Activated T-cell treated with anti-CD3 and anti-CD28 coated beads, Interleukin-2, amount 50 U/mL, for 24 hours (primary cell): ENCODE measurements around the gene ANP32D.
"Not testable (repeated sequence)": the region's sequence is repeated elsewhere in the genome, so short reads cannot be mapped to it uniquely, and the experiment has no call there.

ENCODE experiments used
- DNase-seq: peaks from one replicate; pipeline ENCODE4 v3.0.0-alpha.2; 2020
- H3K27ac Mint-ChIP-seq: 2 replicates; pipeline ENCODE4 v1.8.0; 2020; ENCODE audit warnings: mild to moderate bottlenecking, mixed read lengths
- H3K27me3 Mint-ChIP-seq: 2 replicates; pipeline ENCODE4 v1.8.0; 2020; ENCODE audit warnings: mixed read lengths
- H3K36me3 Mint-ChIP-seq: 2 replicates; pipeline ENCODE4 v1.8.0; 2020; ENCODE audit warnings: low read depth, mixed read lengths
- H3K4me1 Mint-ChIP-seq: 2 replicates; pipeline ENCODE4 v1.8.0; 2020; ENCODE audit warnings: low read depth, mixed read lengths
- H3K4me3 Mint-ChIP-seq: 2 replicates; pipeline ENCODE4 v1.8.0; 2020; ENCODE audit warnings: mild to moderate bottlenecking, moderate library complexity, mixed read lengths
- H3K9me3 Mint-ChIP-seq: 2 replicates; pipeline ENCODE4 v1.8.0; 2020; ENCODE audit warnings: mixed read lengths

Gene ANP32D

DNA sequence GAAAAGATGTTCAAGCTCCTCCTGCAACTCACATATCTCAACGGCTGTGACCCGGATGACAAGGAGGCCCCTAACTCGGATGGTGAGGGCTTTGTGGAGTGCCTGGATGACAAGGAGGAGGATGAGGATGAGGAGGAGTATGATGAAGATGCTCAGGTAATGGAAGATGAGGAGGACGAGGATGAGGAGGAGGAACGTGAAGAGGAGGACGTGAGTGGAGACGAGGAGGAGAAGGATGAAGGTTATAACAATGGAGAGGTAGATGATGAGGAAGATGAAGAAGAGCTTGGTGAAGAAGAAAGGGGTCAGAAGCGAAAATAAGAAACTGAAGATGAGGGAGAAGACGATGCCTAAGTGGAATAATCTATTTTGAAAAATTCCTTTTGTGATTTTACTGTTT is 702 bp downstream of the ANP32D start:
- Mint-ChIP-seq H3K27me3 (peaks cover 44% of the 10 kb centered on the region), H3K4me3 (no peak overlapping the region), H3K27ac (no peak overlapping the region), H3K36me3 (no peaks in the 10 kb centered on the region), H3K4me1 (no peaks in the 10 kb centered on the region), H3K9me3 (peaks cover 30% of the 10 kb centered on the region)
- DNase-seq = no peak

DNA sequence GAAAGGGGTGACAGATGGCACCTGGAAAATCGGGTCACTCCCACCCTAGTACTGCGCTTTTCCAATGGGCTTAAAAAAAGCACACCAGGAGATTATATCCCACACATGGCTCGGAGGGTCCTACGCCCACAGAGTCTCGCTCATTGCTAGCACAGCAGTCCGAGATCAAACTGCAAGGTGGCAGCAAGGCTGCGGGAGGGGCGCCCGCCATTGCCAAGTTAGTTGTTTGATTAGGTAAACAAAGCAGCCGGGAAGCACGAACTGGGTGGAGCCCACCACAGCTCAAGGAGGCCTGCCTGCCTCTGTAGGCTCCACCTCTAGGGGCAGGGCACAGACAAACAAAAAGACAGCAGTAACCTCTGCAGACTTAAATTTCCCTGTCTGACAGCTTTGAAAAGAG is 2.1 kb downstream of the ANP32D start:
- not testable (repeated sequence) for H3K4me3 Mint-ChIP-seq, DNase-seq, H3K36me3 Mint-ChIP-seq, H3K4me1 Mint-ChIP-seq, H3K27ac Mint-ChIP-seq
- H3K9me3 Mint-ChIP-seq = peaks cover 20% of the 10 kb centered on the region
- peaks cover 44% of the 10 kb centered on the region for H3K27me3 Mint-ChIP-seq

DNA sequence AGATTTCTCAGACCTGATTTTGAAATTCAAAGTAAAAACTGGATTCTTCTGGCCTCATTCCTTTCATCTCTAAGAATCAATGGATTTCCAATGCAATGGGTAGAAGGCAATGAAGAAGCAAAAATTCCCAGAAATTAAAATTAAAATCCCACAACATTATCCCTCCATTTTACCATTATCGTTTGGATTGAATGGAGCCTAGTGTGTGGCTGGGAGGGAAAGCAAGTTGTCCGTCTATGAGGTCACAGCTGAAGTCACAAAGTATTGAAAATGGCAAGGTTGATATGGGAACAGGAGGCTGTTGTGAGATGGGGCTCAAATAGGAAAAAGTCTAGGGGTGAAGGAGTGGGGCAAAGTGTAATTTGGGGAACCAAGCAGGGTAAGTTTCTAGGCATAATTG is 9.8 kb downstream of the ANP32D start, which contains the start of gene C12orf54:
C12orf54 (plus strand) TSS at position 301 of the 400 bp plus-strand sequence. CDS start 799 bp downstream, outside the sequence.
- no peak for DNase-seq
- Mint-ChIP-seq H3K27me3 (peaks cover 6% of the 10 kb centered on the region), H3K4me1 (no peaks in the 10 kb centered on the region), H3K4me3 (no peak within 1 kb of the TSS), H3K27ac (no peak within 1 kb of the TSS), H3K9me3 (peaks cover 3% of the 10 kb centered on the region), H3K36me3 (no peaks in the 10 kb centered on the region)

DNA sequence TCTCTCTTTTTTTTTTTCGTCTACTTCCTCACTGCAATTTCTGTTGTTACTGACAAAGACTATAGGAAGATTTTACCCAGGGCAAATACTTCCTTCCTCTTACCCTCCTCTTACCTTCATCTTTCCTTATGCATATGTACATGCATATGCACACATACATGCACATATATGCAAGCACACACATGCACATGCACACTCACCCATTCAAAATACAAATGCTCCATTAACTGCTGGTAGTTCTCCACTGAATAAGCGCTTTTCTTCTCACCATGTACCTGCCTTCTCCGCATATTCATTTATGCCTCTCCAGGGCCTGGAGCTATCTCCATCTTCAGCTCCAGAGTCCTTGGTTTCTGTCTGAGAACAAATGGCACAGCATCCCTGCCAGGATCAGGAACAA is 10.6 kb downstream of the ANP32D start:
- Mint-ChIP-seq H3K4me3 (no peak overlapping the region), H3K4me1 (no peaks in the 10 kb centered on the region), H3K27ac (no peak overlapping the region), H3K36me3 (no peaks in the 10 kb centered on the region), H3K27me3 (peaks cover 6% of the 10 kb centered on the region), H3K9me3 (peaks cover 3% of the 10 kb centered on the region)
- no peak for DNase-seq

DNA sequence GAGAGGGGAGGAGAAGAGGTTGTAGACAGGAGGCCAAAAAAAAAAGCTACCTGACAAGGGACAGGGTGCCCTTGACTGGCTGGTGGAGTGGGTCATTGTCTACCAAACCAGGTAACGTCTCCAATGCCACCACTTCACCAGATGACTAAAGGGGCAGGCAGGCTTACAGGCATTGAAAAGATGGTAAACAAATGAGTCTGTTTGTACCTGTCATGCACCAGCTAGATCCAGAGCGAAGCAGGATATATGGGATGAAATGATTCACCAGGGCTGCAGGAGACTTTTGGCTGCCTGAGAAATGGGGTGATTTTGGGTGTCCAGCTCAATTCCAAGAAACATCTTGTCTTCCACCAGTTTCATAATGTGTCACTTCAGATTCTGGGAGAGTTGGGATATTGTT is 13.9 kb downstream of the ANP32D start:
- Mint-ChIP-seq H3K4me3 (no peak overlapping the region), H3K4me1 (peaks cover 5% of the 10 kb centered on the region), H3K36me3 (no peaks in the 10 kb centered on the region), H3K9me3 (no peaks in the 10 kb centered on the region), H3K27me3 (peaks cover 6% of the 10 kb centered on the region), H3K27ac (no peak overlapping the region)
- no peak for DNase-seq

DNA sequence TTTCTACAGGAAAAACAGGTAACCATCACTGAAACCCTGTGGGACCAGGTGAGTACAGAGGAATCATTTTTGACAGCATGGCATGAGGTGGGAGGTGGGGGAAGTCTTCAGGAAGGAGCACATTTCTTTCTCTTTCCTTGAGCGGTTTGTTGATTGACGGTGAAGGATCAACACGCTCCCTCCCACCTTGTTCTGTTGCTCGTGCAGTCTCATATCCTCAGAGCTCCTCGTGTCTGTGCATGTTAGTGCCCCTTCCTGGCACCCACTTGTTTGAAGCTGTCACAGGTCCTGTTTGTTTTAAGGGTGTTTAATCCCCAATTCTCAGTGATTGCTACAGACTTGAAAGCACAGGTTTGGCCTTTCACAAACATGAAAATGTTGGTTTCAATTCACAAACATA is 14.3 kb downstream of the ANP32D start:
- no peak overlapping the region for H3K4me3 Mint-ChIP-seq
- H3K9me3 Mint-ChIP-seq = no peaks in the 10 kb centered on the region
- peaks cover 6% of the 10 kb centered on the region for H3K27me3 Mint-ChIP-seq
- peaks cover 5% of the 10 kb centered on the region for H3K4me1 Mint-ChIP-seq
- H3K36me3 Mint-ChIP-seq = no peaks in the 10 kb centered on the region
- H3K27ac Mint-ChIP-seq = no peak overlapping the region
- DNase-seq = no peak

DNA sequence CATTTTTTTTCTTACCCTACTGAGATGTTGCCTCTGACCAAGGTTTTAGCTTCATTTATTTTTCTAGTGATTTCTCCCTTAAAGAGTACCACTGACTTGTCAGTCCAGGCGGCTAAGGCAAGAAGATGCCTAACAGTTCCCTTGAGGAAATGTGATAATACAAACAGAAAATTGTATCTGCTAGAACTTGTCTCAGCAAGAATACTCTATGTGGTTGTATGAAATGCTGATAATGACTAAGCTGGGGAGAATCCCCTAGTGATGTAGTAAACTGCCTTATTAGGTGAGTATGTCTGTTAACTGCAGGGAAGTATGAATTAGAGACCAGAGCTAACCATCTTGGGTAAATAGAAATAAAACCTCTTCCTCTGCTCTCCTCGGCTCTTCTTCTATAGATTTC is 16.7 kb downstream of the ANP32D start:
- H3K36me3 Mint-ChIP-seq = no peaks in the 10 kb centered on the region
- H3K9me3 Mint-ChIP-seq = no peaks in the 10 kb centered on the region
- no peak overlapping the region for H3K27ac Mint-ChIP-seq
- H3K27me3 Mint-ChIP-seq = peaks cover 6% of the 10 kb centered on the region
- no peak for DNase-seq
- peaks cover 5% of the 10 kb centered on the region for H3K4me1 Mint-ChIP-seq
- no peak overlapping the region for H3K4me3 Mint-ChIP-seq

DNA sequence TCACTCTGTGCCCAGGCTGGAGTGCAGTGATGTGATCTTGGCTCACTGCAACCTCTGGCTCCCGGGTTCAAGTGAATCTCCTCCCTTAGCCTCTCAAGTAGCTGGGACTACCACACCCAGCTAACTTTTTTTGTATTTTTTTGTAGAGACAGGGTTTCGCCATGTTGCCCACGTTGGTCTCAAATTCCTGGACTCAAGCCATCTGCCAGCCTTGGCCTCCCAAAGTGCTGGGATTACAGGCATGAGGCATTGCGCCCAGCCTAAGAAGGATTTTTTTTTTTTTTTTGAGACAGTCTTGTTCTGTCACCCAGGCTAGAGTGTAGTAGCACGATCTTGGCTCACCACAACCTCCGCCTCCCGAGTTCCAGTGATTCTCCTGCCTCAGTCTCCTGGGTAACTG is 17.1 kb downstream of the ANP32D start:
- DNase-seq, H3K27me3 Mint-ChIP-seq, H3K4me1 Mint-ChIP-seq, H3K27ac Mint-ChIP-seq, H3K36me3 Mint-ChIP-seq, H3K9me3 Mint-ChIP-seq, H3K4me3 Mint-ChIP-seq: not testable (repeated sequence)

DNA sequence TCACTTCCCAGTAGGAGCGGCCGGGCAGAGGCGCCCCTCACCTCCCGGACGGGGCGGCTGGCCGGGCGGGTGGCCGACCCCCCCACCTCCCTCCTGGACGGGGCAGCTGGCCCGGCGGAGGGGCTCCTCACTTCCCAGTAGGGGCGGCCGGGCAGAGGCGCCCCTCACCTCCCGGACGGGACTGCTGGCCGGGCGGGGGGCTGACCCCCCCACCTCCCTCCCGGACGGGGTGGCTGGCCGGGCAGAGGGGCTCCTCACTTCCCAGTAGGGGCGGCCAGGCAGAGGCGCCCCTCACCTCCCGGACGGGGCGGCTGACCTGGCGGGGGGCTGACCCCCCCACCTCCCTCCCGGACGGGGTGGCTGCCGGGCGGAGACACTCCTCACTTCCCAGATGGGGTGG is 27.9 kb downstream of the ANP32D start:
- not testable (repeated sequence) for DNase-seq, H3K36me3 Mint-ChIP-seq, H3K27ac Mint-ChIP-seq, H3K4me3 Mint-ChIP-seq, H3K9me3 Mint-ChIP-seq, H3K4me1 Mint-ChIP-seq
- H3K27me3 Mint-ChIP-seq = peaks cover 21% of the 10 kb centered on the region

DNA sequence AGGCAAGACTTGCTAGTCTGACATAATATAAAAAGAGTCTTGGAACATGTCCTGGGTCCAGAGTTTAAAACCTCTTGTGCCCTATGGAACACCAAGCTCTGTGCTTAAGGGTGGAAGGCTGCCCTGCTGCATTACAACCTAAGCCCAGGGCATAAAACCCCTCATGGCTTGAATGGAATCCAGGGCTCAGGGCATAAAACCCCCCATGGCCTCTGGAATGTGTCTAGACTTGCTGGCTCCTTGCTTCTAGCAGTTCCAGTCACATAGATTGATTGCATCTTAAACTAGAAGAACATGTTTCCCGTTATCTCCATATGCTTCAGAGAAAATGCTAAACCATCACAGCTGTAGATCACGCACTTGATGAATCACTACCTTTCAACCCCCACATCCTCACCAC is 34.5 kb downstream of the ANP32D start:
- not testable (repeated sequence) for H3K4me3 Mint-ChIP-seq, H3K4me1 Mint-ChIP-seq, DNase-seq, H3K9me3 Mint-ChIP-seq, H3K27ac Mint-ChIP-seq, H3K36me3 Mint-ChIP-seq
- H3K27me3 Mint-ChIP-seq = peaks cover 27% of the 10 kb centered on the region

DNA sequence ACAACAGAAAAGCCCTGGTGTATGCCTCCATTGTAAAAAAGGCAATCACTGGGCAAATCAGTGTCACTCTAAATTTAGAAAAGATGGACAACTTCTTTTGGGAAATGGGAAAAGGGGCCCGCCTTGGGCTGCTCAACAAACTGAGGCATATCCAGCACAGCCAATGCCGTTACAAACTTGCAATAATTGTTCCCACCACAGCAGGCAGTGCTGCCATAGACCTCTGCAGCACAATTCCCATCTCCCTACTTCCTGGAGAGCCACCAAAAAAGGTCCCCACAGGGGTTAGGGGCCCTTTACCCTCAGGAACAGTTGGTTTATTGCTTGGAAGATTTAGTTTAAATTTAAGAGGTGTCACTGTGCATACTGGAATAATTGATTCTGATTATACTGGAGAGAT is 36.6 kb downstream of the ANP32D start:
- no peak for DNase-seq
- no peaks in the 10 kb centered on the region for H3K9me3 Mint-ChIP-seq
- H3K27ac Mint-ChIP-seq = no peak overlapping the region
- H3K27me3 Mint-ChIP-seq = peaks cover 21% of the 10 kb centered on the region
- H3K36me3 Mint-ChIP-seq = no peaks in the 10 kb centered on the region
- no peak overlapping the region for H3K4me3 Mint-ChIP-seq
- H3K4me1 Mint-ChIP-seq = peaks cover 19% of the 10 kb centered on the region

DNA sequence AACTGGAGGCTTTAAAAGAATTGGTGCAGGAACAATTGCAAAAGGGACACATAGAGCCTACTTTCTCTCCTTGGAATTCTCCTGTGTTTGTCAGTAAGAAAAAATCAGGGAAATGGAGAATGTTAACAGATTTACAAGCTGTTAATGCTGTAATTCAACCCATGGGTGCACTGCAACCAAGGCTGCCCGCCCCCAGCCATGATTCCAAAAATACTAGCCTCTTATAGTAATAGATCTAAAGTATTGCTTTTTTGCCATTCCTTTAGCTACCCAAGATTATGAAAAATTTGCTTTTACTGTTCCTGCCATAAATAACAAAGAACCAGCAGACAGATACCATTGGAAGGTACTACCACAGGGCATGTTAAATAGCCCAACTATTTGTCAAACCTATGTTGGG is 37.8 kb downstream of the ANP32D start:
- Mint-ChIP-seq H3K27ac (no peak overlapping the region), H3K9me3 (no peaks in the 10 kb centered on the region), H3K36me3 (no peaks in the 10 kb centered on the region), H3K27me3 (peaks cover 12% of the 10 kb centered on the region), H3K4me1 (peaks cover 20% of the 10 kb centered on the region), H3K4me3 (no peak overlapping the region)
- DNase-seq = no peak

DNA sequence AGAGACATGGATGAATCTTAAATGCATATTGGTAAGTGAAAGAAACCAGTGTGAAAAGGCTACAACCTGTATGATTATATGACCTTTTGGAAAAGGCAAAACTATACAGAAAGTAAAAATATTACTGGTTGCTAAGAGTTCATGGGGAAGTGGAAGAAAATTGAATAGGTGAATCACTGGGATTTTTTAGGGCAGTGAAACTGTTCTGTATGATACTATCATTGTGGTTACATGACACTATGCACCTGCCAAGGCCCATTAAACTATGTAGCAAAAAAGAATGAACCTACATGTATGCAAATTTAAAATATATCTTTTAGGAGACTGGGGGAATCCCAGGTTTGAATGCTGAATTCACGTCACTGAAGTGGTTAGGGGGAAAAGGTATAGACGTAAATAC is 40.5 kb downstream of the ANP32D start:
- no peaks in the 10 kb centered on the region for H3K9me3 Mint-ChIP-seq
- no peak overlapping the region for H3K4me3 Mint-ChIP-seq
- no peaks in the 10 kb centered on the region for H3K27me3 Mint-ChIP-seq
- peak overlapping the region; percentile 83 for H3K27ac Mint-ChIP-seq
- DNase-seq = no peak
- H3K4me1 Mint-ChIP-seq = peaks cover 16% of the 10 kb centered on the region
- no peaks in the 10 kb centered on the region for H3K36me3 Mint-ChIP-seq

DNA sequence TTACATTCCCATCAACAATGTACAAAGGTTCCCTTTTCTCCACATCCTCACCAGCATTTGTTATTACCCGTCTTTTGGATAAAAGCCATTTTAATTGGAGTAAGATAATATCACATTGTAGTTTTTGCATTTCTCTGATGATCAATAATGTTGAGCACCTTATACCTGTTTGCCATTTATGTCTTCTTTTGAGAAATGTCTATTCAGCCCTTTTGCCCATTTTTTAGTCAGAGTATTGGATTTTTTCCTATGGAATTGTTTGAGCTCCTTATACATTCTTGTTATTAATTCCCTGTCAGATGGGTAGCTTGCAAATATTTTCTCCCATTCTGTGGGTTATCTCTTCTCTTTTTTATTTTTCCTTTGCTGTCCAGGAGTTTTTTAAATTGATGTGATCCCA is 42.4 kb downstream of the ANP32D start:
- H3K4me1 Mint-ChIP-seq = peaks cover 16% of the 10 kb centered on the region
- DNase-seq = no peak
- H3K4me3 Mint-ChIP-seq = no peak overlapping the region
- no peak overlapping the region for H3K27ac Mint-ChIP-seq
- no peaks in the 10 kb centered on the region for H3K36me3 Mint-ChIP-seq
- no peaks in the 10 kb centered on the region for H3K27me3 Mint-ChIP-seq
- H3K9me3 Mint-ChIP-seq = no peaks in the 10 kb centered on the region

DNA sequence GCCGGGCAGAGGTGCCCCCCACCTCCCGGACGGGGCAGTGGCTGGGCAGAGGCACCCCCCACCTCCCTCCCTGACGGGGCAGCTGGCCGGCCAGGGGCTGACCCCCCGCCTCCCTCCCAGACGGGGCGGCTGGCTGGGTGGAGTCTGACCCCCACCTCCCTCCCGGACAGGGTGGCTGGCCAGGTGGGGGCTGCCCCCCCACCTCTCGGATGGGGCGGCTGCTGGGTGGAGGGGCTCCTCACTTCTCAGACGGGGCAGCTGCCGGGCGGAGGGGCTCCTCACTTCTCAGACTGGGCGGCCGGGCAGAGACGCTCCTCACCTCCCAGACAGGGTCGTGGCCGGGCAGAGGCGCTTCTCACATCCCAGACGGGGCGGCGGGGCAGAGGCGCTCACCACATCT is 48.0 kb downstream of the ANP32D start:
- DNase-seq, H3K9me3 Mint-ChIP-seq, H3K27me3 Mint-ChIP-seq: not testable (repeated sequence)

More for the DNA sequence above, 48.0 kb downstream of the ANP32D start:
- H3K4me3 Mint-ChIP-seq, H3K27ac Mint-ChIP-seq, H3K36me3 Mint-ChIP-seq, H3K4me1 Mint-ChIP-seq: not testable (repeated sequence)
